GM21619 (cell line): Measurements from ENCODE around the gene BRD1.
"Not testable (repeated sequence)": the region's sequence is repeated elsewhere in the genome, so short reads cannot be mapped to it uniquely, and the experiment has no call there.

Source experiments
- ATAC-seq: cut with Tn5 transposase; IDR thresholded peaks from one replicate; pipeline ENCODE4 v1.9.1; 2021; ENCODE audit not compliant: unreplicated experiment

BRD1 gene

GRCh38 chr22:49785046-49785521, 42.6 kb downstream of the BRD1 start:
- ATAC-seq: no peak

GRCh38 chr22:49784630-49784971, 43.1 kb downstream of the BRD1 start:
- ATAC-seq: no peak

GRCh38 chr22:49783926-49784629, 43.6 kb downstream of the BRD1 start:
- no peak for ATAC-seq

GRCh38 chr22:49783036-49783746, 44.5 kb downstream of the BRD1 start:
- no peak for ATAC-seq

GRCh38 chr22:49781886-49782285, 45.8 kb downstream of the BRD1 start:
- ATAC-seq: not testable (repeated sequence)

GRCh38 chr22:49781289-49781782, 46.3 kb downstream of the BRD1 start:
- ATAC-seq: no peak

GRCh38 chr22:49780698-49781288, 46.9 kb downstream of the BRD1 start:
- ATAC-seq: no peak

GRCh38 chr22:49779853-49780697, 47.6 kb downstream of the BRD1 start:
- ATAC-seq: no peak

- no peak for ATAC-seq
These were observed 48.5 kb downstream of the BRD1 start for GRCh38 chr22:49779211-49779610.

GRCh38 chr22:49777569-49778249, 50.0 kb downstream of the BRD1 start:
- ATAC-seq: no peak

GRCh38 chr22:49776891-49777290, 50.8 kb downstream of the BRD1 start:
- no peak for ATAC-seq

- no peak for ATAC-seq
These were observed 51.7 kb downstream of the BRD1 start for GRCh38 chr22:49775867-49776511.

GRCh38 chr22:49775191-49775866, 52.3 kb downstream of the BRD1 start:
- ATAC-seq: no peak

GRCh38 chr22:49774499-49775151, 53.0 kb downstream of the BRD1 start:
- no peak for ATAC-seq

- ATAC-seq: no peak
These were observed 53.6 kb downstream of the BRD1 start for GRCh38 chr22:49774046-49774445.

GRCh38 chr22:49773531-49773930, 54.1 kb downstream of the BRD1 start:
- no peak for ATAC-seq

- ATAC-seq: no peak
These were observed 55.0 kb downstream of the BRD1 start for GRCh38 chr22:49772692-49773091.

- no peak for ATAC-seq
These were observed 56.2 kb downstream of the BRD1 start for GRCh38 chr22:49771266-49772065.
